HCT116 (cell line): ENCODE results near the gene BTG1. TPM values are rescaled to one million over a fixed set of nuclear protein-coding genes. Genes with fewer than 3 reads are reported as not detected.

Experiments
- ATAC-seq: fragments of 200-7000 bp; cut with Tn5 transposase; 2 replicates; pipeline ENCODE4 v1.9.1; 2020; ENCODE audit warnings: mild to moderate bottlenecking, moderate library complexity
- BruUV-seq: library from RNA; stranded (reverse); fragments of 400-500 nt; replicated peaks from 2 replicates; lab custom pipeline; 2021; lab: Mats Ljungman, UMichigan
- CTCF ChIA-PET: fragments of 300-600 bp; sonication (Branson Sonifier 250); formaldehyde crosslinking; loops from one replicate; lab custom pipeline; 2021; ENCODE audit warnings: antibody characterized with exemption; lab: Charles Lee
- POLR2A ChIA-PET: fragments of 300-600, 350-600 bp; sonication (Branson Sonifier 250); formaldehyde crosslinking; loops from one replicate; lab custom pipeline; 2021; ENCODE audit warnings: antibody characterized with exemption; lab: Charles Lee
- RAD21 ChIA-PET, 2 experiments: fragments of 300-600 bp; sonication (Branson Sonifier 250); formaldehyde crosslinking; loops; one replicate each; lab custom pipeline; 2023; ENCODE audit warnings: low total read pairs in 2 of 2; ENCODE audit not compliant: uncharacterized antibody in 2 of 2, unreplicated experiment in 2 of 2, low non-redundant PET in 1 of 2; lab: Charles Lee
- DNase-seq: peaks from one replicate; pipeline ENCODE4 v3.0.0-alpha.2; 2010; ENCODE audit warnings: low read depth, low spot score
- H2AFZ ChIP-seq: fragments of 200-600 bp; shearing (Covaris generic), sonication (generic); 2 replicates; pipeline ENCODE4 v1.6.1; 2017; ENCODE audit warnings: low read depth, mixed run types, mixed read lengths, antibody characterized with exemption, low read length; ENCODE audit not compliant: poor library complexity, severe bottlenecking
- H3K27ac ChIP-seq: 2 replicates; pipeline ENCODE4 v1.5.1; 2012; ENCODE audit warnings: low read depth, low read length
- H3K27me3 ChIP-seq: fragments of 200-600 bp; sonication (generic); 2 replicates; pipeline ENCODE4 v1.6.1; 2016; ENCODE audit warnings: mixed run types, low read length, mixed read lengths; ENCODE audit not compliant: insufficient read depth
- H3K36me3 ChIP-seq, 2 experiments: fragments of 200-500 bp in 1 of 2; fragments of 200-600 bp in 1 of 2; sonication (Bioruptor generic) in 1 of 2; sonication (generic) in 1 of 2; 2 replicates each; pipeline versions ENCODE4 v1.5.1 to v1.6.1; 2014 to 2016; ENCODE audit warnings: low read length in 2 of 2, inconsistent platforms in 1 of 2, mixed read lengths in 1 of 2, mixed run types in 1 of 2; ENCODE audit not compliant: insufficient read depth in 2 of 2, control insufficient read depth in 1 of 2
- H3K4me1 ChIP-seq, 2 experiments: fragments of 200-600 bp in 1 of 2; sonication (generic) in 1 of 2; 2 replicates each; pipeline versions ENCODE4 v1.5.1 to v1.6.1; 2012 to 2017; ENCODE audit warnings: low read length in 2 of 2, inconsistent platforms in 1 of 2, mild to moderate bottlenecking in 1 of 2, mixed read lengths in 1 of 2, mixed run types in 1 of 2, moderate library complexity in 1 of 2; ENCODE audit not compliant: insufficient read depth in 2 of 2, control insufficient read depth in 1 of 2
- H3K4me2 ChIP-seq: fragments of 200-600 bp; sonication (generic); 2 replicates; pipeline ENCODE4 v1.6.1; 2017; ENCODE audit warnings: mixed run types, low read length, mixed read lengths
- H3K4me3 ChIP-seq, 2 experiments: fragments of 200-600 bp in 1 of 2; sonication (generic) in 1 of 2; replicated peaks in 1 of 2; 2 replicates each; pipeline ENCODE4 v1.5.1; 2011 to 2016; ENCODE audit warnings: low read length in 2 of 2, control low read depth in 1 of 2, low read depth in 1 of 2, mild to moderate bottlenecking in 1 of 2, mixed read lengths in 1 of 2, mixed run types in 1 of 2
- H3K79me2 ChIP-seq: fragments of 200-600 bp; sonication (generic); 2 replicates; pipeline ENCODE4 v1.6.1; 2017; ENCODE audit warnings: mild to moderate bottlenecking, mixed run types, low read length, moderate library complexity, mixed read lengths; ENCODE audit not compliant: insufficient read depth
- H3K9ac ChIP-seq: fragments of 200-600 bp; sonication (generic); 2 replicates; pipeline ENCODE4 v1.6.1; 2016; ENCODE audit warnings: low read length, mixed read lengths
- H3K9me2 ChIP-seq: fragments of 200-600 bp; sonication (generic), shearing (Covaris generic); 2 replicates; pipeline ENCODE4 v1.6.1; 2017; ENCODE audit warnings: mixed run types, mild to moderate bottlenecking, moderate library complexity; ENCODE audit not compliant: insufficient read depth
- H3K9me3 ChIP-seq, 2 experiments: fragments of 200-500 bp in 1 of 2; fragments of 200-600 bp in 1 of 2; sonication (Bioruptor generic) in 1 of 2; sonication (generic) in 1 of 2; 2 replicates each; pipeline ENCODE4 v1.6.1; 2014 to 2017; ENCODE audit warnings: low read length in 2 of 2, mixed read lengths in 2 of 2, inconsistent platforms in 1 of 2, low read depth in 1 of 2, mild to moderate bottlenecking in 1 of 2, mixed run types in 1 of 2, moderate library complexity in 1 of 2; ENCODE audit not compliant: control insufficient read depth in 1 of 2, insufficient read depth in 1 of 2
- H4K20me1 ChIP-seq: fragments of 200-600 bp; sonication (generic), shearing (Covaris generic); 2 replicates; pipeline ENCODE4 v1.6.1; 2017; ENCODE audit warnings: mixed run types, mild to moderate bottlenecking, moderate library complexity; ENCODE audit not compliant: insufficient read depth
- CBX3 ChIP-seq: IDR thresholded peaks from 2 replicates; pipeline ENCODE4 v1.6.1; 2012; ENCODE audit warnings: low read depth
- EZH2 ChIP-seq: fragments of 200-600 bp; sonication (generic); IDR thresholded peaks from 2 replicates; pipeline ENCODE4 v1.6.1; 2017; ENCODE audit warnings: antibody characterized with exemption, mixed run types
- POLR2A ChIP-seq: IDR thresholded peaks from 2 replicates; pipeline ENCODE4 v1.7.0; 2011; ENCODE audit warnings: borderline replicate concordance; ENCODE audit not compliant: insufficient read depth, insufficient read length; ENCODE audit errors: extremely low read depth
- SP1 ChIP-seq: IDR thresholded peaks from 2 replicates; pipeline ENCODE4 v1.6.1; 2012; ENCODE audit warnings: low read depth
- SRF ChIP-seq: IDR thresholded peaks from 2 replicates; pipeline ENCODE4 v1.6.1; 2012; ENCODE audit warnings: low read depth
- TCF7L2 ChIP-seq: IDR thresholded peaks from 2 replicates; pipeline ENCODE4 v1.7.0; 2011; ENCODE audit warnings: borderline replicate concordance, inconsistent platforms; ENCODE audit not compliant: insufficient read depth, insufficient read length; ENCODE audit errors: extremely low read depth
- ZFX ChIP-seq: fragments of 450-650 bp; IDR thresholded peaks from 2 replicates; pipeline ENCODE4 v1.6.1; 2017
- intact Hi-C: fragments of 100-400 bp; cut with micrococcal nuclease; formaldehyde crosslinking; loops from 2 replicates; pipeline ENCODE4 v1.10.0; 2022
- total RNA-seq: library from RNA; stranded (reverse); gene quantifications from one replicate; pipeline ENCODE4 v1.2.1, GENCODE V29; 2021; ENCODE audit not compliant: unreplicated experiment
- TF ChIP-seq, protein P1 (sequence below), 3 experiments: fragments of 200-600 bp in 1 of 3; sonication (generic) in 1 of 3; IDR thresholded peaks in 2 of 3; conservative IDR thresholded peaks in 1 of 3; 2 replicates each; pipeline ENCODE4 v1.5.1; 2012 to 2017; ENCODE audit warnings: low read depth in 2 of 3, low read length in 2 of 3, antibody characterized with exemption in 1 of 3, borderline replicate concordance in 1 of 3, control low read depth in 1 of 3, mild to moderate bottlenecking in 1 of 3, mixed read lengths in 1 of 3, mixed run types in 1 of 3, moderate library complexity in 1 of 3; ENCODE audit not compliant: insufficient read depth in 1 of 3
- TF ChIP-seq, protein P2 (sequence below): IDR thresholded peaks from 2 replicates; pipeline ENCODE4 v1.6.1; 2012

BTG1 gene
- total RNA-seq, 1 experiment from 2014 or later: 57.3 TPM

DNA sequence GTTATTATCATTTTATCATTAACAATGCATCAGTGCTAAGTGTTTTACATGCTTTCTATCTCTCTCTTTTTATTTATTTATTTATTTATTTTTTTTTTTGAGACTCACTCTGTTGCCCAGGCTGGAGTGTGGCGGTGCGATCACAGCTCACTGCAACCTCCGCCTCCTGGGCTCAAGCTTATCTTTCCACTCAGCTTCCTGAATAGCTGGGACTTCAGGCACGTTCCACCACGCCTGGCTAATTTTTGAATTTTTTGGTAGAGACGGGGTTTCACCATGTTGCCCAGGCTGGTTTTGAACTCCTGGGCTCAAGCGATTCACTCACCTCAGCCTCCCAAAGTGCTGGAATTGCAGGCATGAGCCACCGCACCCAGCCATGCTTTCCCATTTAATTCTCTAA lies 3.9 kb upstream of the BTG1 start:
- ChIA-PET CTCF (no interaction called here), POLR2A (no interaction called here), RAD21 (no interaction called here)

More for the DNA sequence above, 3.9 kb upstream of the BTG1 start:
- no TSS peak for BruUV-seq
- Histone ChIP-seq H2AFZ (no peak overlapping the region), H3K4me1 (peaks cover 3 to 8% of the 10 kb centered on the region in 2 experiments; a peak in 3 of 4 replicates), H3K27me3 (no peaks in the 10 kb centered on the region), H4K20me1 (no peaks in the 10 kb centered on the region), H3K27ac (no peak overlapping the region), H3K4me3 (no peak overlapping the region), H3K36me3 (no peaks in the 10 kb centered on the region), H3K4me2 (no peak overlapping the region), H3K9ac (no peak overlapping the region), H3K79me2 (peaks cover 7% of the 10 kb centered on the region), H3K9me2 (no peaks in the 10 kb centered on the region), H3K9me3 (no peaks in the 10 kb centered on the region)
- ATAC-seq: no peak
- intact Hi-C loops: loop anchor here (10.0 kb wide), 1 partner anchor 375 kb away; no protein-coding TSS in a partner anchor
- DNase-seq: no peak
- TF ChIP-seq SP1 (no peak), SRF (no peak), CBX3 (no peak), POLR2A (no peak), TCF7L2 (no peak), EZH2 (no peak), ZFX (no peak)
- TF ChIP-seq, protein P1, sequence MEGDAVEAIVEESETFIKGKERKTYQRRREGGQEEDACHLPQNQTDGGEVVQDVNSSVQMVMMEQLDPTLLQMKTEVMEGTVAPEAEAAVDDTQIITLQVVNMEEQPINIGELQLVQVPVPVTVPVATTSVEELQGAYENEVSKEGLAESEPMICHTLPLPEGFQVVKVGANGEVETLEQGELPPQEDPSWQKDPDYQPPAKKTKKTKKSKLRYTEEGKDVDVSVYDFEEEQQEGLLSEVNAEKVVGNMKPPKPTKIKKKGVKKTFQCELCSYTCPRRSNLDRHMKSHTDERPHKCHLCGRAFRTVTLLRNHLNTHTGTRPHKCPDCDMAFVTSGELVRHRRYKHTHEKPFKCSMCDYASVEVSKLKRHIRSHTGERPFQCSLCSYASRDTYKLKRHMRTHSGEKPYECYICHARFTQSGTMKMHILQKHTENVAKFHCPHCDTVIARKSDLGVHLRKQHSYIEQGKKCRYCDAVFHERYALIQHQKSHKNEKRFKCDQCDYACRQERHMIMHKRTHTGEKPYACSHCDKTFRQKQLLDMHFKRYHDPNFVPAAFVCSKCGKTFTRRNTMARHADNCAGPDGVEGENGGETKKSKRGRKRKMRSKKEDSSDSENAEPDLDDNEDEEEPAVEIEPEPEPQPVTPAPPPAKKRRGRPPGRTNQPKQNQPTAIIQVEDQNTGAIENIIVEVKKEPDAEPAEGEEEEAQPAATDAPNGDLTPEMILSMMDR (IDR thresholded peaks at IDR 0.05 in 2 of 3, conservative IDR thresholded peaks at IDR 0.05 in 1 of 3; ENCODE audit: borderline replicate concordance in 1 of 3, insufficient read depth in 1 of 3, low read depth in 2 of 3, low read length in 2 of 3): no peak
- TF ChIP-seq, protein P2, sequence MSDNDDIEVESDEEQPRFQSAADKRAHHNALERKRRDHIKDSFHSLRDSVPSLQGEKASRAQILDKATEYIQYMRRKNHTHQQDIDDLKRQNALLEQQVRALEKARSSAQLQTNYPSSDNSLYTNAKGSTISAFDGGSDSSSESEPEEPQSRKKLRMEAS: no peak
